ENCODE results near the gene FAM221B.

FAM221B gene

GRCh38 chr9:35790025-35790384 lies 38.5 kb downstream of the FAM221B start:
- DNase-seq: no peak

DNA sequence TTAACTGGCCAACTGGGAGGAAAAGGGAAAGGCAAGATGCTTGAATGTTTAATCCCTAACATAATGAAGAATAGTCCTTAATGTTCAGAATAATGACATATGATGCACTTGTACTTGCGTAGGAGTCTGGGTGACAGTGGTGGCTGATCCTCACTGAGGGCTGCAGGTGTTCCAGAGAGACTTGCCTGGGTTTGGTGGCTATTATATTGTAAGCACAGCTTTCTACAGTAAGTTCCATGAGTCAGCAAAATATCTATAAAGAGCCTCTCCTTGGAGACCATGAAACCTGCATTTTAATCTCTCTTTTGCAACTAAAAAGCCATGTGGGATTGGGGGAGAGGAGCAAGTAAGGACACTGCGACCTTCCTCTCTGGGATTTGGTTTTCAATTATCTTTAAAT lies 39.0 kb downstream of the FAM221B start:
- DNase-seq: no peak

GRCh38 chr9:35783418-35783817 lies 45.1 kb downstream of the FAM221B start:
- DNase-seq: no peak

DNA sequence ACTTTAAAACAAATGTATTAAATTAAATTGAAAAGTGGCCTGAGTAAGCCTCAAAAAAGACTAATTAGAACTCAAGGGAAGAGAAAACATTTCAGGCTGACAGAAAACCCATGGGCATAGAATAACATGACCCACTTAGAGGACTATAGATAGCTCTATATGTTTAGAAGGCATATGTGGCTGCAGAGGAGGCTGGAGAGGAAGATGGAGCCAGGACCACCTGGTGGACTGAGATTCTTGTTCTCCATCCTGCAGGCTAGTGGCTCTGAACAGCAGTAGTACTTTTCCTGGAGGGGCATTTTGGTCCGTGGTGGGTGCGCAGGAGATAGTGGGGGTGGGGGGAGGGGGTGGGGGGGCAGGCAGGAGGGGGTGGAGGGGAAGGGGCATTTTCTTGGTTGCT lies 47.5 kb downstream of the FAM221B start:
- DNase-seq: no peak

GRCh38 chr9:35778496-35778895 lies 50.0 kb downstream of the FAM221B start:
- no peak for DNase-seq

DNA sequence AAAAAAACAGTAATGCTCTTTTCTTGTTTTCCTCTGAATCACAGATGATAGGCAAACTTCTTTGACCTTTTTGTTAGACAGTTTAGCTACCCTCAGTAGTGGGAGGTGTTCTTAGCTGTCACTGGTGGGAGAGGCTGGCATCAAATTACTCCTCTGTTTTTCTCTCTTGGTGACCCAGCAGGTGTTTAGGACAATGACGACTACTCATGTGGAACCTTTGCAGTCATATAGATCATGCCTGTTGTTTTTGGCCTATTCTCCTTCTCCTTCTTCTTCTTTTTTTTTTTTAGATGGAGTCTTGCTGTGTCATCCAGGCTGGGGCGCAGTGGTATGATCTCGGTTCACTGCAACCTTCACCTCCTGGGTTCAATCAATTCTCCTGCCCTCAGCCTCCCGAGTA lies 52.5 kb downstream of the FAM221B start:
- no peak for DNase-seq

- DNase-seq: no peak
Measured at GRCh38 chr9:35774907-35775635, 53.5 kb downstream of the FAM221B start.

DNA sequence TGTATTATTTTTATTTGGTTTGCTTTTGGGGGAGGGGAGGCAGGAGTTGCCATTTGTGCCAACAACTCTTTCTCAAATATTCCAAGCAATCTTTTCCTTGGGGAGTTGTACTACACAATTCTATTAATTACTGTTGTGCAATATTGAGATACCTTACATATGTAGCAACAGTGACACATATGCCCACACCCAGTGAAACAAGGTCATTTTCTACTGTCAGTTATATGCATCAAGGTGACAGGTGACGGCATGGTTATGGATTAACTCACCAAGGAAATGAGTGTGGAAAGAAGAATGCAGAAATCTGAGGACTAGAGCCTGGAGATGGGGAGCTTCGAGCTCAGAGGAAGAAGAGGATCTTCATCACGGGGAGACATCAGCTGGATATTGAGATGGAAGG lies 56.6 kb downstream of the FAM221B start:
- no peak for DNase-seq

DNA sequence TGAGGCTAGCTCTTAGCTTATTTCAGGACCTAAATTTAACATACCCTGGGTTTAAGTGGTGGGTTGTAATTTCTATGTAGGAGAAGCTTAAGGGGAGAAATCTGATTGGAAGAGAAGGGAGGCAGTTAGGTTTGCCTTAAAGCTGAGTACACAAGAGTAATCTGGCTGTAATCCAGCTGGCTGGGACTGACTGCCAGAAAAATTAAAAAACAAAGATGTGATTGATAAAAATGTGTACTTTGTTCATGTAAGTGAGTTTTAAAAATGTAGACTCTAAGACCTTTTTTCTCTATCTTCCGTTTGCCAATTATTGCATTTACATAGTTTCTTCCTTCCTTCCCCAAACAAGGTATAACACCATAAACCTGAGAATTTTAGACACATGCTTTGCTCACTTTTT lies 57.0 kb downstream of the FAM221B start:
- DNase-seq: no peak

GRCh38 chr9:35771075-35771433 lies 57.5 kb downstream of the FAM221B start:
- no peak for DNase-seq

GRCh38 chr9:35769763-35770162 lies 58.8 kb downstream of the FAM221B start:
- DNase-seq: no peak

DNA sequence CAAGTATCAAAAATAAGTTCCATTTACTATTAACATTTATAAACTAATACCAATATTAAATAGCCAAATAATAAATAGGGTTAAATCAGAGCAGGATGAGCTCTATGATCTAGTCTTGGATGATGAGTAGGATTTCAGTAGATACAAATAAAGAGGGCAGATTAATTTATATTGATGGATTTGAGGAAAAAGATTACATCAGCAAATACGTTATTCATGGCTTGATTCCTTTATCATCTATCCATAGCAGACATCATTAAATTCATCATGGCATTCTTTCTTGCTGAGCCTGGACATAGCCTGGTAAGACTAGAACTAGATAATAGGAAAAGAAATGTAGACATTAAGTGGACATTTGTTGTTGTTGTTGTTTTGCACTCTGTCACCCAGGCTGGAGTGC lies 61.1 kb downstream of the FAM221B start:
- no peak for DNase-seq

GRCh38 chr9:35766997-35767396 lies 61.5 kb downstream of the FAM221B start:
- DNase-seq: no peak
